SK-N-SH (cell line): ENCODE measurements around the gene TCFL5. TPM values are rescaled to one million over a fixed set of nuclear protein-coding genes. Genes with fewer than 3 reads are reported as not detected.

Source experiments
- CTCF ChIA-PET: fragments of 300-600, 350-600 bp; formaldehyde crosslinking; extraction: SDS; loops from one replicate; lab custom pipeline; 2021; lab: Yijun Ruan, JAX
- POLR2A ChIA-PET: fragments of 350-600 bp; sonication (Branson Sonifier 250); formaldehyde crosslinking; extraction: SDS; loops from one replicate; lab custom pipeline; 2020; ENCODE audit warnings: antibody characterized with exemption, inconsistent platforms; lab: Yijun Ruan, JAX
- DNase-seq: peaks from one replicate; pipeline ENCODE4 v3.0.0; 2012
- H2AFZ ChIP-seq: fragments of 200-600 bp; sonication (generic); 2 replicates; pipeline ENCODE4 v1.8.1; 2016; ENCODE audit warnings: antibody characterized with exemption, mild to moderate bottlenecking, low read depth
- H3F3A ChIP-seq: fragments of 200-600 bp; sonication (generic); replicated peaks from 2 replicates; pipeline ENCODE3; 2016; ENCODE audit warnings: antibody characterized with exemption, mild to moderate bottlenecking; ENCODE audit not compliant: insufficient read depth
- H3K27ac ChIP-seq, 2 experiments: fragments of 200-500 bp in 1 of 2; fragments of 200-600 bp in 1 of 2; sonication (Bioruptor generic) in 1 of 2; sonication (generic), shearing (Covaris generic) in 1 of 2; 2 replicates each; pipeline versions ENCODE4 v1.5.1 to v1.6.1; 2014 to 2016; ENCODE audit warnings: low read depth in 2 of 2, inconsistent platforms in 1 of 2, low read length in 1 of 2, mild to moderate bottlenecking in 1 of 2, mixed read lengths in 1 of 2
- H3K27me3 ChIP-seq: fragments of 200-600 bp; sonication (generic), shearing (Covaris generic); 2 replicates; pipeline ENCODE4 v1.6.1; 2016; ENCODE audit warnings: mixed run types; ENCODE audit not compliant: insufficient read depth
- H3K36me3 ChIP-seq, 2 experiments: fragments of 200-500 bp in 1 of 2; fragments of 200-600 bp in 1 of 2; sonication (Bioruptor generic) in 1 of 2; sonication (generic) in 1 of 2; replicated peaks in 1 of 2; 2 replicates each; pipeline versions ENCODE3 to v1.5.1; 2014 to 2016; ENCODE audit warnings: low read length in 1 of 2, mild to moderate bottlenecking in 1 of 2; ENCODE audit not compliant: insufficient read depth in 2 of 2, control insufficient read depth in 1 of 2
- H3K4me1 ChIP-seq, 2 experiments: fragments of 200-500 bp in 1 of 2; fragments of 200-600 bp in 1 of 2; sonication (Bioruptor generic) in 1 of 2; sonication (generic), shearing (Covaris generic) in 1 of 2; 2 replicates each; pipeline versions ENCODE4 v1.5.1 to v1.6.1; 2014 to 2016; ENCODE audit warnings: low read depth in 1 of 2, low read length in 1 of 2, mixed run types in 1 of 2; ENCODE audit not compliant: insufficient read depth in 2 of 2, control insufficient read depth in 1 of 2
- H3K4me2 ChIP-seq: fragments of 200-600 bp; sonication (generic), shearing (Covaris generic); 2 replicates; pipeline ENCODE4 v1.6.1; 2017; ENCODE audit warnings: mixed run types
- H3K4me3 ChIP-seq, 2 experiments: fragments of 200-500 bp in 1 of 2; fragments of 200-600 bp in 1 of 2; sonication (Bioruptor generic) in 1 of 2; sonication (generic), shearing (Covaris generic) in 1 of 2; 2 replicates each; pipeline versions ENCODE4 v1.5.1 to v1.8.1; 2014 to 2016; ENCODE audit warnings: low read depth in 2 of 2, inconsistent platforms in 1 of 2, low read length in 1 of 2, mild to moderate bottlenecking in 1 of 2, mixed read lengths in 1 of 2, moderate library complexity in 1 of 2
- H3K79me2 ChIP-seq: fragments of 200-600 bp; sonication (generic); 2 replicates; pipeline ENCODE4 v1.8.1; 2017; ENCODE audit warnings: mild to moderate bottlenecking; ENCODE audit not compliant: insufficient read depth
- H3K9ac ChIP-seq: fragments of 200-600 bp; sonication (generic); 2 replicates; pipeline ENCODE4 v1.6.1; 2017; ENCODE audit warnings: mixed run types
- H3K9me2 ChIP-seq: fragments of 200-600 bp; sonication (generic); 2 replicates; pipeline ENCODE4 v1.6.1; 2017; ENCODE audit warnings: mixed run types
- H3K9me3 ChIP-seq: fragments of 200-600 bp; sonication (generic); 2 replicates; pipeline ENCODE4 v1.6.1; 2017; ENCODE audit warnings: mixed run types, mild to moderate bottlenecking, moderate library complexity
- H4K20me1 ChIP-seq: fragments of 200-600 bp; sonication (generic); 2 replicates; pipeline ENCODE4 v1.6.1; 2017; ENCODE audit warnings: mild to moderate bottlenecking, mixed run types; ENCODE audit not compliant: insufficient read depth
- CTCF ChIP-seq: fragments of 200-600 bp; sonication (generic); IDR thresholded peaks from 2 replicates; pipeline ENCODE4 v1.6.1; 2017; ENCODE audit warnings: antibody characterized with exemption, mild to moderate bottlenecking, moderate library complexity
- GABPA ChIP-seq: IDR thresholded peaks from 2 replicates; pipeline ENCODE4 v1.4.0; 2012; ENCODE audit warnings: low read depth, mild to moderate bottlenecking
- MXI1 ChIP-seq: IDR thresholded peaks from 2 replicates; pipeline ENCODE4 v1.6.1; 2012; ENCODE audit warnings: mild to moderate bottlenecking, low read depth, low read length, improper control_type of control experiment
- POLR2AphosphoS5 ChIP-seq: IDR thresholded peaks from 2 replicates; pipeline ENCODE4 v1.6.1; 2012; ENCODE audit warnings: low read depth, low read length
- REST ChIP-seq: IDR thresholded peaks from 2 replicates; pipeline ENCODE4 v1.6.1; 2012; ENCODE audit warnings: mild to moderate bottlenecking, low read depth, low read length, moderate library complexity
- TCF12 ChIP-seq: IDR thresholded peaks from 2 replicates; pipeline ENCODE4 v1.4.0; 2012
- YY1 ChIP-seq: IDR thresholded peaks from 2 replicates; pipeline ENCODE4 v1.4.0; 2012; ENCODE audit warnings: low read depth, mild to moderate bottlenecking
- WGBS: methylation state at CpG from one replicate; pipeline ENCODE4 v1.1.6; 2017; ENCODE audit warnings: low lambda C conversion rate; 5-methylcytosine and 5-hydroxymethylcytosine counted together
- polyA plus RNA-seq, 3 experiments: library from polyadenylated mRNA; depleted of rRNA; stranded (reverse); fragments of >200 nt; gene quantifications; 2 replicates each; pipeline ENCODE4 v1.2.3, GENCODE V29; 2012

TCFL5 gene
- polyA plus RNA-seq, 1 of the 3 experiments (the other 2 are of a cell fraction), result 10.1 TPM

- TF ChIP-seq CTCF (no peak), REST (no peak), POLR2AphosphoS5 (no peak)
These were observed 41.4 kb upstream of the TCFL5 start (continued) for GRCh38 chr20:62902926-62903615.

GRCh38 chr20:62901891-62902290 lies 40.3 kb upstream of the TCFL5 start:
- TF ChIP-seq MXI1, result no peak
- no peak for TF ChIP-seq TCF12
- TF ChIP-seq YY1, result no peak
- TF ChIP-seq GABPA, result no peak
- ChIA-PET CTCF (interaction anchor here (0.9 to 9.8 kb wide), 10 partner anchors 8 to 107 kb away, joined by 3 to 181 read pairs (median 10); partner anchors contain the start of gene TCFL5), POLR2A (no interaction called here)
- Histone ChIP-seq H3K4me3 (no peak overlapping the region), H3K4me1 (peaks cover 4 to 15% of the 10 kb centered on the region in 2 experiments; a peak in 2 of 4 replicates), H3K9me3 (no peaks in the 10 kb centered on the region), H3K9me2 (no peaks in the 10 kb centered on the region), H4K20me1 (peaks cover 31% of the 10 kb centered on the region), H2AFZ (no peak overlapping the region), H3K4me2 (no peak overlapping the region), H3K27ac (no peak overlapping the region), H3K79me2 (peaks cover 39% of the 10 kb centered on the region), H3K27me3 (no peaks in the 10 kb centered on the region), H3K9ac (no peak overlapping the region), H3F3A (peaks cover 27% of the 10 kb centered on the region), H3K36me3 (peaks cover 40 to 67% of the 10 kb centered on the region in 2 experiments)
- 92% methylated on average over 11 of the region's 11 CpGs for WGBS
- DNase-seq, result no peak
